Measurements from ENCODE around the gene KRT25.

GRCh38 chr17:40765657-40766056 lies 10.5 kb upstream of the KRT25 start:
- TF ChIP-seq CTCF (IDR thresholded peaks at IDR 0.05; ENCODE audit: poor library complexity) (no peak), EZH2 (IDR thresholded peaks at IDR 0.05; ENCODE audit: borderline replicate concordance) (no peak)
